CD4-positive, alpha-beta T cell treated with Interleukin-6 at 100 ng/mL for 8 hours (primary cell): ENCODE data around the gene HBD.

Source experiments
- DNase-seq: peaks from one replicate; pipeline ENCODE4 v3.0.0-alpha.2; 2020; ENCODE audit warnings: mixed read lengths, low spot score

Gene HBD

DNA sequence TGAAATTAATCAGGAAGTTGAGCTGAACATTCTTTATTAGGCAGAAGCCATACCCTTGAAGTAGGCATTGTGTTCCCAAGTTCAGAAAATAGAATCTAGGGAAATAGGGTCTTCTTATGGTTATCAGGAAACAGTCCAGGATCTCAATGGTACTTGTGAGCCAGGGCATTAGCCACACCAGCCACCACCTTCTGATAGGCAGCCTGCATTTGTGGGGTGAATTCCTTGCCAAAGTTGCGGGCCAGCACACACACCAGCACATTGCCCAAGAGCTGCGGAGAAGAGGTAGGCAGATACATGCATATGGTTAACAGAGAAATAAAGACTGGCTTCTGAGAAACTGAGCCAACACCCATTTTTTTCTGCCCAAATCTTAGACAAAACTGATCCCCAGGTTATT is 1.5 kb downstream of the HBD start:
- DNase-seq: no peak

GRCh38 chr11:5232176-5232575 is 2.1 kb downstream of the HBD start:
- DNase-seq: no peak

GRCh38 chr11:5231111-5231510 is 3.2 kb downstream of the HBD start:
- no peak for DNase-seq

DNA sequence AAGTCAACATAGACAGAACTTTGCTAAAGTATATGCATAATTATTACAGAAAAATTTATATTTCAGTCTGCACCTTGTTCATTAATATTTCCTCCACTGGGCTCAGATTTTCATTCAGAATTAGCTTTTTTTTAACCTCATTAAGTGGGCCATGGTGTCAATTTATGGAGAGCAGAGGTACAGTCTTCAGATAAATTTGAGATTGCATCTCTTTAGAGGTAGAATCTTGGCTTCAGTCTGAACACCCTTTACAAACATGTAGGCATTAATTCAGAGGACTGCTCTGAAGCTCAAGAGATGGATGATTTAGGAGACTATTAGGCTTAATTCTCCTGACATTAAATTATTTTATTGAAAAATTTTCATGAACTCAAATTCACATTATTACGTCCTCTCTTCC is 4.0 kb downstream of the HBD start:
- no peak for DNase-seq

GRCh38 chr11:5229796-5230195 is 4.5 kb downstream of the HBD start:
- no peak for DNase-seq

DNA sequence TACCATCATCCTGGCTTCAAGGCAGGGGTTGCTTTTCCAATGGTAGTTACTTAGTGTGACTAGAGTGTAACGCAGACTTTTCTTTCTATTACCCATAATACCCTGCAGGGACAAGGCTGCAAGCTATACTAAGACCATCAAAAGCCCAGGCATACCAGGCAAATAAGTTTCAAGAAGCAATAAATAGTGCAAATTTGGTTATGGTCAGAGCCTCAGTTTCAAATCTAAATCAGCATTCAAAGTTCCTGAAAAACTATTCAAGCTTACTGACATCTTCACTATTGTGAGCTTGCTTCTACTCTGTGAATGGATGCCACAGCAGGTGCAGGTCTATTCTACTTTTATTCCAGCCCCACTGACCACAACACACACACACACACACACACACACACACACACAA is 4.9 kb downstream of the HBD start:
- DNase-seq: no peak

DNA sequence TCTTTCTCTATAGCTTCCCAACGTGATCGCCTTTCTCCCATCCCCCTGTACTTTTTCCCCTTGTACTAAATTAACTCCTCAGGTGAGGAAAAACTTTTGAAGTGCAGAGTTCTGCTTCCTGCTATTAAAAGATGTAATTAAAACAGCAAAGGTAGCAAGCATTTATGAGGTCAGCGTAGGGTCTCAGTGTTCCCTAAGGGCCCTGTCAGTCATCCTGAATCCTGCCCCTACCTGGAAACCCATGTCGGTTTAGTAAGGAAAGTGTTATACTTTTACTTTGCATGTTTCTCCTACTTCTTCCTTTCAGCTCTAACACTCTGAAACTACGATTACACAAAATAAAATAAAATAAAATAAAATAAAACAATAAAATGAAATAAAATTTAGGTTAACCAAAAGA is 6.2 kb downstream of the HBD start:
- no peak for DNase-seq

- DNase-seq: no peak
Measured at GRCh38 chr11:5227681-5228080, 6.6 kb downstream of the HBD start.

DNA sequence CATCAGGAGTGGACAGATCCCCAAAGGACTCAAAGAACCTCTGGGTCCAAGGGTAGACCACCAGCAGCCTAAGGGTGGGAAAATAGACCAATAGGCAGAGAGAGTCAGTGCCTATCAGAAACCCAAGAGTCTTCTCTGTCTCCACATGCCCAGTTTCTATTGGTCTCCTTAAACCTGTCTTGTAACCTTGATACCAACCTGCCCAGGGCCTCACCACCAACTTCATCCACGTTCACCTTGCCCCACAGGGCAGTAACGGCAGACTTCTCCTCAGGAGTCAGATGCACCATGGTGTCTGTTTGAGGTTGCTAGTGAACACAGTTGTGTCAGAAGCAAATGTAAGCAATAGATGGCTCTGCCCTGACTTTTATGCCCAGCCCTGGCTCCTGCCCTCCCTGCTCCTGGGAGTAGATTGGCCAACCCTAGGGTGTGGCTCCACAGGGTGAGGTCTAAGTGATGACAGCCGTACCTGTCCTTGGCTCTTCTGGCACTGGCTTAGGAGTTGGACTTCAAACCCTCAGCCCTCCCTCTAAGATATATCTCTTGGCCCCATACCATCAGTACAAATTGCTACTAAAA is 7.5 kb downstream of the HBD start, which contains the start of gene HBB:
Gene HBB, minus strand, starts transcription at position 340 of the 579 bp plus-strand sequence. Its CDS starts 50 bp downstream, at position 290.
- DNase-seq: no peak

DNA sequence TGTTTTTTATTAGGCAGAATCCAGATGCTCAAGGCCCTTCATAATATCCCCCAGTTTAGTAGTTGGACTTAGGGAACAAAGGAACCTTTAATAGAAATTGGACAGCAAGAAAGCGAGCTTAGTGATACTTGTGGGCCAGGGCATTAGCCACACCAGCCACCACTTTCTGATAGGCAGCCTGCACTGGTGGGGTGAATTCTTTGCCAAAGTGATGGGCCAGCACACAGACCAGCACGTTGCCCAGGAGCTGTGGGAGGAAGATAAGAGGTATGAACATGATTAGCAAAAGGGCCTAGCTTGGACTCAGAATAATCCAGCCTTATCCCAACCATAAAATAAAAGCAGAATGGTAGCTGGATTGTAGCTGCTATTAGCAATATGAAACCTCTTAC is 8.8 kb downstream of the HBD start:
- no peak for DNase-seq

DNA sequence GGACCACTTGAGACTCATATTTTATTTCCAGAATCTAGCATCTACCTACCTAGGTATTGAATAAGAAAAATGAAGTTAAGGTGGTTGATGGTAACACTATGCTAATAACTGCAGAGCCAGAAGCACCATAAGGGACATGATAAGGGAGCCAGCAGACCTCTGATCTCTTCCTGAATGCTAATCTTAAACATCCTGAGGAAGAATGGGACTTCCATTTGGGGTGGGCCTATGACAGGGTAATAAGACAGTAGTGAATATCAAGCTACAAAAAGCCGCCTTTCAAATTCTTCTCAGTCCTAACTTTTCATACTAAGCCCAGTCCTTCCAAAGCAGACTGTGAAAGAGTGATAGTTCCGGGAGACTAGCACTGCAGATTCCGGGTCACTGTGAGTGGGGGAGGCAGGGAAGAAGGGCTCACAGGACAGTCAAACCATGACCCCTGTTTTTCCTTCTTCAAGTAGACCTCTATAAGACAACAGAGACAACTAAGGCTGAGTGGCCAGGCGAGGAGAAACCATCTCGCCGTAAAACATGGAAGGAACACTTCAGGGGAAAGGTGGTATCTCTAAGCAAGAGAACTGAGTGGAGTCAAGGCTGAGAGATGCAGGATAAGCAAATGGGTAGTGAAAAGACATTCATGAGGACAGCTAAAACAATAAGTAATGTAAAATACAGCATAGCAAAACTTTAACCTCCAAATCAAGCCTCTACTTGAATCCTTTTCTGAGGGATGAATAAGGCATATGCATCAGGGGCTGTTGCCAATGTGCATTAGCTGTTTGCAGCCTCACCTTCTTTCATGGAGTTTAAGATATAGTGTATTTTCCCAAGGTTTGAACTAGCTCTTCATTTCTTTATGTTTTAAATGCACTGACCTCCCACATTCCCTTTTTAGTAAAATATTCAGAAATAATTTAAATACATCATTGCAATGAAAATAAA is 9.5 kb downstream of the HBD start:
- no peak for DNase-seq

GRCh38 chr11:5223686-5224085 is 10.6 kb downstream of the HBD start:
- DNase-seq: no peak

- no peak for DNase-seq
Measured at GRCh38 chr11:5223146-5223545, 11.1 kb downstream of the HBD start.

DNA sequence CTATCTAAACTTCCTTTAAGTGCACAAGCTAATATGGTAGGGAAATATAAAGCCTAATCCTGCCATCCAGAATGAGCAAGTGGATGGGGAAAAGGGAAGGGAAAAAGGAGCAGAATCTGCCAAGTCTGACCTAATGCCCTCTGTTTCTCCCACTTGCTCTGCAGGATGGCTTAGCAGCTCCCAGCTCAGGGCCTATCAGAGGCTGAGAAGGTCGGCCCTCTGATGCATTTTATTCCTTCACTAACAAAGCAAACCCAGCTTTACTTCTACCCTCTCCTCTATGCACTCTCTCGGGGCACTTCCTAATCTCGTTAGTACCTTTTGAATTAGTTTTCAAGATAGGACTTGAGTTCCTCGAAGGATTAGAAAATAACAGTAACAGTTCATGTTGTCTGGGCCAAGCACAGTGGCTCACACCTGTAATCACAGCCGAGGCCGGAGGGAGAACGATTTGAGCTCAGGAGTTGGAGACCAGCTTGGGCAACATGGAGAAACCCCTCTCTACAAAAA is 23.9 kb downstream of the HBD start:
- DNase-seq: no peak

- DNase-seq: no peak
Measured at GRCh38 chr11:5204787-5205186, 29.5 kb downstream of the HBD start.

DNA sequence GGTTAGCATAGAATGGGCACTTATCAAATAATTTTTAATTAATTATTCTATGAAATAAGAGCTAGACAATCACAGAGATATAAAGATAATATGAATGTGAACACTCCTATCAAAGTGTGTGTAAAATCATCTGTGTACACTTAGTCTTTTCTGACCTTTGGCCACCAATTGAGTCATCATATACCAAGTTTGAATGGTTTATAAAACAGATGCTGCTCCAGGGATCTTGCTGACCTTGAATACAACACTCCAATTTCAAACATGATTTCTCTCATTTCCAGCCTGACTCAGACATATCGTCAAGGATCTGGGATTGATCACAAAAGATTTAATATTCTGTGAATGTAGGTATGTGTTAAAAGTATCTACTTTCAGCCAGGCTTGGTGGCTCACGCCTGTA is 30.9 kb downstream of the HBD start:
- no peak for DNase-seq

DNA sequence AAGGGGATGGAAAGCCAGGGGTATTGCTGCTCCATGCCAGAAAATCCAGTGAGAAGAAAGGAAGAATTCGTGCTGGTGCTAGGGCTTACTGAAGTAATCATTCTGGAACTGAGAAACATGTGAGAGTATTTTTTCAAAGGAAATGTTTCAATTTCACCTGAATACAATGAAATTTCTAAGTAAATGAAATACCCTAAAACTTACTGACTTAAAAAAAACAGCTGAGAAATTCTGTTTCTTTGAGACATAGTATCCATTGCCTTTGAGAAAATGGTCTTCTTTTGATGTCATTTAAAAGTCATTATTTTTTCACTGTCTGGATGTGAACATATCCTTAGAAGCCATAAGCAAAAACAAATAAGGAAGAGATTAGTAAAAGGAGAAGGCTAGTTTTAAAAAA is 33.7 kb downstream of the HBD start, which contains the start of gene OR51V1:
Gene OR51V1, minus strand, starts transcription at position 101 of the 400 bp plus-strand sequence. Its CDS starts 0 bp downstream, at position 101.
- DNase-seq: no peak

- no peak for DNase-seq
Measured at GRCh38 chr11:5198285-5198684, 36.0 kb downstream of the HBD start.

GRCh38 chr11:5197536-5197935 is 36.7 kb downstream of the HBD start:
- DNase-seq: no peak

- no peak for DNase-seq
Measured at GRCh38 chr11:5196731-5197130, 37.6 kb downstream of the HBD start.

GRCh38 chr11:5196067-5196466 is 38.2 kb downstream of the HBD start:
- no peak for DNase-seq

DNA sequence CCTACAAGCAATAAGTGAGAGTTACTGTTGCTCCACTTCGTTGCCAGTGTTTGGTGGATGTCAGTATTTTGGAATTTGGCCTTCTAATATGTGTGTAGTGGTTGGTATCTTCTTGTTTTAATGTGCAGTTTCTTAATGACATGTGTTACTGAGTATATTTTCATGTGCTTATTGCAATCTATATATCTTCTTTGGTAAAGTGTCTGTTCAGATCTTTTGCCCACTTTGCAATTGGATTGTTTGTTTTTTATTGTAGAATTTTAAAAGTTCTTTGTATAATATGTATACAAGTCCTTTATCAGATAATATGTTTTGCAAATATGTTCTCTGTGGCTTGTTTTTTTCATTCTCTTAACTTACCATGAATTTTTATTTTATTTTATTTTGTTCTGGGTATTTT is 41.5 kb downstream of the HBD start:
- DNase-seq: no peak

- DNase-seq: no peak
Measured at GRCh38 chr11:5188201-5188600, 46.1 kb downstream of the HBD start.
